Gastroesophageal sphincter (tissue), 3 donors: Measurements from ENCODE around the gene KCNJ11.

Experiments
- EP300 ChIP-seq: sonication (generic); formaldehyde crosslinking; IDR thresholded peaks from one replicate; pipeline ENCODE4 v1.6.1; 2017; ENCODE audit warnings: antibody characterized with exemption, mild to moderate bottlenecking
- POLR2A ChIP-seq, 2 donors: fragments of 450-650 bp; IDR thresholded peaks; one replicate each; pipeline ENCODE4 v1.6.1; 2017; ENCODE audit warnings: antibody characterized with exemption in 2 of 2, mild to moderate bottlenecking in 2 of 2, moderate library complexity in 1 of 2
- POLR2AphosphoS5 ChIP-seq: sonication (generic); formaldehyde crosslinking; IDR thresholded peaks from one replicate; pipeline ENCODE4 v1.6.1; 2017; ENCODE audit warnings: antibody characterized with exemption
- TF ChIP-seq, protein P1 (sequence below), 4 experiments: fragments of 200-600 bp in 2 of 4; fragments of 450-650 bp in 2 of 4; sonication (generic) in 1 of 4; IDR thresholded peaks; one replicate each; pipeline ENCODE4 v1.5.1; 2017 to 2019; ENCODE audit warnings: antibody characterized with exemption in 4 of 4, mild to moderate bottlenecking in 2 of 4, moderate library complexity in 2 of 4

DNA sequence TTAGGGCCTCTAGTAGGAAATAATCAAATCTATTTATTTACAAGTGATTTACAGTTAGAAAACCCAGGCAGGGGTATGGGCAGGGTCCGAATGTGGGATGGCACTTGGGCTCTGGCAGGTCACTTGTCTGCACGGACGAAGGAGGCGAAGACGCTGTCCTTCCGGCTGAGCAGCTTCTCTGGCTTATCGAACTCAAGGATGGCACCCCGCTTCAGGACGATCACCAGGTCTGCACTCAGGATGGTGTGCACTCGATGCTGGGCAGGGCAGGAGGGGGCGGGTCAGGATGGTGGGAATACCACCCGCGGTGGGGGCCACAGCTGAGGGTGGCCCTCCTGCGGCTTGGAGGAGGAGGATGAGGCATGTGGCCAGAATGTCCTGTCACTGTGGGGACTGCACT, 4.4 kb upstream of the KCNJ11 start:
- TF ChIP-seq POLR2A (IDR thresholded peaks at IDR 0.05) (no peak), EP300 (no peak), POLR2AphosphoS5 (no peak)
- TF ChIP-seq, protein P1, sequence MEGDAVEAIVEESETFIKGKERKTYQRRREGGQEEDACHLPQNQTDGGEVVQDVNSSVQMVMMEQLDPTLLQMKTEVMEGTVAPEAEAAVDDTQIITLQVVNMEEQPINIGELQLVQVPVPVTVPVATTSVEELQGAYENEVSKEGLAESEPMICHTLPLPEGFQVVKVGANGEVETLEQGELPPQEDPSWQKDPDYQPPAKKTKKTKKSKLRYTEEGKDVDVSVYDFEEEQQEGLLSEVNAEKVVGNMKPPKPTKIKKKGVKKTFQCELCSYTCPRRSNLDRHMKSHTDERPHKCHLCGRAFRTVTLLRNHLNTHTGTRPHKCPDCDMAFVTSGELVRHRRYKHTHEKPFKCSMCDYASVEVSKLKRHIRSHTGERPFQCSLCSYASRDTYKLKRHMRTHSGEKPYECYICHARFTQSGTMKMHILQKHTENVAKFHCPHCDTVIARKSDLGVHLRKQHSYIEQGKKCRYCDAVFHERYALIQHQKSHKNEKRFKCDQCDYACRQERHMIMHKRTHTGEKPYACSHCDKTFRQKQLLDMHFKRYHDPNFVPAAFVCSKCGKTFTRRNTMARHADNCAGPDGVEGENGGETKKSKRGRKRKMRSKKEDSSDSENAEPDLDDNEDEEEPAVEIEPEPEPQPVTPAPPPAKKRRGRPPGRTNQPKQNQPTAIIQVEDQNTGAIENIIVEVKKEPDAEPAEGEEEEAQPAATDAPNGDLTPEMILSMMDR (IDR thresholded peaks at IDR 0.05), result no peak
